ENCODE measurements around the gene SCIN.
"Not testable (repeated sequence)": the region's sequence is repeated elsewhere in the genome, so short reads cannot be mapped to it uniquely, and the experiment has no call there.

The SCIN gene

DNA sequence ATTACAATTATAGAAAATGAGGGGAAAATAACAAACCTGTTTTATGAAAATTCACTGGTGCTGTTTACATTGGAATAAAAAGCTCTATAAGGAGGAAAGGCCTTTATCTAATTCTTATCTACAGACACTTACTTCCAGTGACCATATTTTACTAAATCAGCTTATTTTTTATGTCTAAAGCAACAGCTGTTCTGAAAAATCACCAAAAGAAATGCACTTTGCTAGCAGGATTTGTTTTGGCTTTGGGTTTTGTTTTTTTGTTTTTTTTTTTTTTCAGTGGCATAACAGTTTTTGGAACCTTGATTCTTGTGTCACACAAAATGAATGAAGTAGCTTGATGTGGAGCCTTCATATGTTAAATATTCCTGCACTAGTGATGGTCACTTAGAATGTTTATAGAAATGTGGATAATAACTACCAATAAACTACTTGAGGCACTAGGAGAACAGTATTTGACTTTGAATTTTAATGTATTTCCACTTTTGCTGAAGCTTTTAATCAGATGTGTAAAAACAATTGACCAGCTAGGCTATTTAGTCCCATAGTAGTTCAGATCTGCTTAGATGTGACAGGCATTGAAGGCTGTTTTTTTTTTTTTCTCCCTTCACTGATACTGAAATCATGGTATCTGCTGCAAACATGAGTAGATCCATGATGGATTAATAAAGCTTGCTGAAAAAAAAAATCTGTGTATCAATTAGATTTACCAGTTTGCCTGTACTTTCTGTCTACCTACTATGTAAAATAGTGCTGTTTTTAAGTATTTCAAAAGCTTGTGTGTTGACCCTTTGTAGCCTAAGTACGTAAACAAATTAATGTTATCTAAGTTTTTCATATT is 119.7 kb downstream of the SCIN start:
- DNase-seq = no peak

DNA sequence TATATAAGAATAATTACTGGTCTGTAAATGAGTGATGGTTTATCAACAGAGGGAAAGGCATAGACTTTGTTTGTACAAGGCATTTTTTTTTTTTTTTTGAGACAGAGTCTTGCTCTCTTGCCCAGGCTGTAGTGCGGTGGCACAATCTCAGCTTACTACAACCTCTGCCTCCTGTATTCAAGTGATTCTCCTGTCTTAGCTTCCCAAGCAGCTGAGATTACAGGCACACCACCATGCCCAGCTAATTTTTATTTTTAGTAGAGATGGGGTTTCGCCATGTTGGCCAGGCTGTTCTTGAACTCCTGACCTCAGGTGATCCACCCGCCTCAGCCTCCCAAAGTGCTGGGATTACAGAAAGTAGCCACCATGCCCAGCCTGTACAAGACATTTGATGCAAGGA is 120.9 kb downstream of the SCIN start:
- not testable (repeated sequence) for DNase-seq

DNA sequence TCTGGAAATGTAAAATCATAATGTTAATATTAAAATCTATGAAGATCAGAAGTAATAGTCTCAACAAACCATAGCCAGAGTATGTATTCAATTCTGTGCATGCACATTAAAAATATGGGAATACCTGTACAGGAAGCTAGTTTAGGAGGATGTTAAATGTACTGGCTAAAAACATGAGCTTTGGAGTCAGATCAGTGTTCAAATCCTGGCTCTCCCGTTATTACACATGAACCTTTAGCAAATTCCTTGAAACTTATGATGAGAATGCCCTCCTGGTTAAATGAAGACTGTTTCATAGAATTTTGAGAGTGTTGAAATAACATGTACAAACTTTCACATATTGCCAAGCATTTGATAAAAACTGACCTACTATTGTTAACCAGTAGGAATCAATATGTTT is 121.5 kb downstream of the SCIN start:
- no peak for DNase-seq

DNA sequence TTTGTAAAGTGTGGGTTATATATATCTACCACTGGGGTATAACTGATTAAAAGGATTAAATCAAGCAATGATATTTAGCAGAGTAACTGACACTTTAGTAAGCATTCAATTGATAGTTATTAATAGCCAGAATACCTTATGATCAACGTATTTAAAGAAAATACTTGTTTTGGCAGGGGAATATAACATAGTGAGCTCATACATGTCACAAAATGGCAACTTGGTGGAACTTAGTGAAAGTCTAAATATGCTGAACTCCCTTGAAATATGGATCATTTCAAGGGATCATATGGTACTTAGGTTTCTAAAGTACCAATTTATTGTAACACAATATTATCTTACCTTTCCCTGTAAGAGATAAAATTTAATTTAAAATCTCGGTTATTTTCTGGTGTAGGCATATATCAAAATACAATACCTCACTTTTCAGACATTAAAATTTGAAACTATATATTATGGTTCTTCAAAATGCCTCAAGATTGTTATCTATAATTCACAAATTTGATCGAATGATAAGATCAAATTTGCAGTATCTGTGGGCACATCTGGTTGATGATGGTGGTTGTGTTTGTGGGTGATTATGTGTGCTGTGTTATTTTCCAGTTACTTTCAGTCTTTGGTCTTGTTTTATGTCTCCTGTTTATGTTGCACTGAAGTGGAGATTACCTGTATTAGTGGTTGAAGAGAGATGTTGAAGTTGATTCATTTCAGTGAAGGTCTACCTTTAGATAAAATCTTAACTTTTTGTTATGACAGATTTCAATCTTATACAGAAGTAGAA is 122.1 kb downstream of the SCIN start:
- no peak for DNase-seq

DNA sequence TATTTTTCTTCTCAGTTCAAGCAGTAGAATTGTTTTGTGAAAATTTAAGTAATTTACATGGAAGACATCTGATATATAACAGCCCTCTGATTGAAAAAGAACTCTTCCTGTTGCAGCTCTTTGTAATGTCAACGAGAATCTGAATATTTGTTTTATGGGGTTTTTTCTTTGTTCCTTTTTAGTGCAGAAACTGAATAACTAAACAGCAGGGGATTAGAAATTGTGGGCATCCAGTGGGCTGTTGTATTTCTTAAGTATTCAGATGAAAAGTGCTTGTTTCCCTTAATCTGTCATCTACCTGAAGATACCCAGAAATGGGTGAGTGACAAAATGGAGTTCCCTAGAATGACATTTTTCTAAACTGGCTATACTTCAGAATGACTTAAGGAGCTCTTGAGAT is 124.3 kb downstream of the SCIN start:
- DNase-seq = no peak

DNA sequence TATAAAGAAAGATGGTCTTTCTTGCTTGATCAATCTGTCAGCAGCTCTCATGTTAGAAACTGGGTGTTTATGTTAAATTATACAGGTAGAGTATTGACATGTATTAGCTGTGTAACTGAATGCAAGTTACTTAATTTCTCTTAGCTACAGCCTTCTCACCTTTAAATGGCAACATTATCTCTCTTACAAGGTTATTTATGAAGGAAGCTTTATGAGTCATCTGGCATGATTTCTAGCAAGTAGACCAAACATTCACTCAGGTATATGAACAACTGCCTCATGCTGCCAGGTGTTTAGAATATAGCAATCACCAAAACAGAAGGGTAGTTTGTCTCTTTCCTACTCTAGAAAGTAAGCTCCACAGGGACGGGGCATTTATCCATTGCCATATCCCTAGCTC is 125.4 kb downstream of the SCIN start:
- no peak for DNase-seq

DNA sequence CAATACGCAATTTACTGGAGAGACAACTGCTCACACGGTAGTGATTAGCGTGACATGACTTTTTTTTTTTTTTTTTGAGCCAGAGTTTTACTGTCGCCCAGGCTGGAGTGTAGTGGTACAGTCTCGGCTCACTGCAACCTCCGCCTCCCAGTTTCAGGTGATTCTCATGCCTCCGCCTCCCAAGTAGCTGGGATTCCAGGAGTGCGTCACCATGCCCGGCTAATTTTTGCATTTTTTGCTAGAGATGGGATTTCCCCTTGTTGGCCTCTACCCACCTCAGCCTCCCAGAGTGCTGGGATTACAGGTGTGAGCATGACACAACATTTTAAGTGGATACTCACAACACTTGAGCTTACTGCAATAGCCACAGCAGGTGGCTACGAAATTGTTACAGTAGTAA is 128.8 kb downstream of the SCIN start:
- DNase-seq = no peak

DNA sequence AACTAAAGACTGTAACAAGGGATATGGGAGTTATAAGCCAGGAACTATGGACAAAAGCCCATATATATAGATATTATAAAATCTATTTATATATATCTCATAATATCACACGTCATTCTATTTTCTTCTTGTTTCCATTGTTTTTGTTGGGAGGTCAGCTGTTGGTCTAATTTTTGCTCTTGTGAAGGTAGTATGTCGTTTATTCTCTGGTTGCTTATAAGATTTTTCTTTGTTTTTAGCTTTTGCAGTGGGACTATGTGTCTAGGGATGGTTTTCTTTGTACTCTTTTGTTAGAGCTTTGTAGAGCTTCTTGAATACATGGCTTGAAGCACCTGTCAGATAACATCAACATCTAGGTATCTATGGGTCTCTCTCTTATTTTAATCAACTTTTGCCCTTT is 130.9 kb downstream of the SCIN start:
- no peak for DNase-seq

DNA sequence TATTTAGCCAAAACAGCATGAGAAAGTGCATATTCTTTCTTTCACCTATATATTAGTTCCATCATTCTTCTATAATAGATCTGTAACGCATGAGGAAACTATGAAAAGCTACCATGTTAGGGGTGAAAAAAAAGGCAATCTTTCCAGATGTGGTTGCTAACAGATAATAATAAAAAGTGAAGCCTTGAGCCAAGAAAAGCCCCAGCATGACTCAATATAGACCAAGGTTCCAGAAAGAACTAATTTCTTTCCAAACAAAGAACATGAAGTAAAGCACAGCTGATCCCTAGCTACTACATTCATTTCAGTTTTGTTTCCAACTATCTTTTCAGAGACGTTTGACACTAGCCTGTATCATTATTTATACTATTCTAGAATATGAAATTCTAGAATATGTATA is 133.4 kb downstream of the SCIN start:
- DNase-seq = no peak

DNA sequence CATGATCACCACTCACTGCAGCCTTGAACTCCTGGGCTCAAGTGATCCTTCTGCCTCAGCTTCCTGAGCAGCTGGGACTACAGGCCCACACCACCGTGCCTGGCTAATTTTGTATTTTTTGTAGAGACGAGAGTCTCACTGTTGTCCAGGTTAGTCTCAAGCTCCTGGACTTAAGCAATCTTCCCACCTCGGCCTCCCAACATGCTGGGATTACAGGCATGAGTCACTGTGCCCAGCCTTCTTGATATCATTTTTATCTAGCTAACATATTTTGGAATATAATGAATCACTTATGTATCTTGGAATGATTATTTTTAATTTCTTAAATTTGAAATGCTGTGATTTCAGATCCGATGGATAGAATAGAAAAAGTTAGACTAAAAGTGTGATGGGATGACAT is 135.4 kb downstream of the SCIN start:
- no peak for DNase-seq

DNA sequence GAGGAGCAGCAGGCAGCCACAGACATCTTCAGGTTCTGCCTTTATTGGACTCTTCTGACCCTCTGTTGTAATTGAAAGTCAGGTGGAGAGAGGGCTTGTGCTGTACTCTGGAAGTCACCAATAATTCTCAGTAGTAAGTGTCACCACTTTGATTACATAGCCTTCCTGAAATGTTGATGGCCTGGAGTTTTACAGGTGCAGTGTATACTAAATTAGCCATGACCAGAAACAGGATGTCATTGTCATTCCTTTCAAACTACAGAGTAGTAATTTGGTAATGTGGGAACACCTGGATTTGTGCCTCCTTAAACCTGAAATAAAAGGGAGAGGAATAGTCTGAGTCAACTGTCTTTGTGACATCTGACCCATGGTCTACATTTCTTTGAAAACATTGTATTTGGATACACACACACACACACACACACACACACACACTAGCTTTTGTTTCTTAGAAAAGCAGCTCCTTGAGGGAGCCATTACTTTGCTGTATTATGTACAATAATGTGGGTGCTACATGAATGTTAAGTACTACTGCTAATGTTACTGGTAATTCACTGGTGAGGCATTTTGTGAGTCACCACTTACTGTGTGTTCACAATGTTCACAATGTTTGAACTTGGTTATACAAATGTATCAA is 136.5 kb downstream of the SCIN start:
- no peak for DNase-seq

DNA sequence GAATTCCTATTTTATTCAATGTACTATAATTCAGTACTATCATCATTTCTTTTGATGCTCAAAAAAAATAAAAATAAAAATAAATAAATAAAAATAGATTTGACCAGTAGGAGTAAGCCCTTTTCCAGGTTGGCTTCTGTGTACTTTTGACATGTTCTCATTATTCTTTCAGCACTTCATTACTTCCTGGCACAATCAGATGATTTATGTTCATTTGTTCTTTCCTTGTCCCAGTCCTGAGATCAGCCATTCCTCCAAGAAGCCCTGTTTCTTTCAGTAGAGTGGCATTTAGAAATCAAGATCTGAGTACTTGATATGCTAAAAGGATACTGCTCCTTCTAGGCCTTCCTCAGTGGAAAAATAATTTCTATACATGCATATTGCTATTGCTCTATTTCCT is 137.8 kb downstream of the SCIN start:
- DNase-seq = no peak
